A673 (cell line): ENCODE data around the gene C4orf50.

Experiments used
- CTCF ChIP-seq: fragments of 300-800, 200-600 bp; sonication (generic); conservative IDR thresholded peaks from 2 replicates; pipeline ENCODE4 v1.5.1; 2017; ENCODE audit warnings: low read depth, mild to moderate bottlenecking, antibody characterized with exemption, low read length, moderate library complexity, mixed read lengths
- EZH2 ChIP-seq: fragments of 200-600 bp; sonication (generic); IDR thresholded peaks from 2 replicates; pipeline ENCODE4 v1.6.1; 2017; ENCODE audit warnings: borderline replicate concordance, low read depth, mild to moderate bottlenecking, mixed read lengths, antibody characterized with exemption, low read length; ENCODE audit not compliant: poor library complexity, severe bottlenecking

- TF ChIP-seq CTCF (no peak), EZH2 (no peak)
These were observed 25.6 kb upstream of the C4orf50 start for GRCh38 chr4:6043843-6044242.
